K562 (cell line): ENCODE measurements around the gene KIF26B. TPM values are rescaled to one million over a fixed set of nuclear protein-coding genes. Genes with fewer than 3 reads are reported as not detected.

ENCODE experiments used
- CHD7 ChIP-seq: fragments of 200-600 bp; sonication (generic); IDR thresholded peaks from one replicate; pipeline ENCODE4 v1.6.1; 2012; ENCODE audit warnings: mild to moderate bottlenecking, low read depth, low read length, inconsistent platforms
- FOS ChIP-seq: IDR thresholded peaks from 3 replicates; pipeline ENCODE4 v1.6.1; 2011; ENCODE audit not compliant: insufficient read length; ENCODE audit errors: extremely low read depth
- POLR2B ChIP-seq: fragments of 450-650 bp; IDR thresholded peaks from 2 replicates; pipeline ENCODE4 v1.6.1; 2018; ENCODE audit warnings: low read depth; ENCODE audit not compliant: partially characterized antibody
- RNF2 ChIP-seq: sonication (generic); IDR thresholded peaks from 2 replicates; pipeline ENCODE4 v1.6.1; 2016
- polyA plus RNA-seq, 8 experiments: library from polyadenylated mRNA; depleted of rRNA in 4 of 8; stranded (reverse) in 5 of 8; unstranded in 3 of 8; fragments of >200 nt; fragmentation: Nextera tagmentation in 2 of 8; fragmentation: Illumina TruSeq in 1 of 8; extraction: Ambion mirVana in 2 of 8; extraction: Trizol in 1 of 8; gene quantifications; 2 replicates each; pipeline versions ENCODE4 v1.2.1 to v1.2.3, GENCODE V29; 2011 to 2014; ENCODE audit warnings: inconsistent platforms in 1 of 8, missing spikeins in 1 of 8
- total RNA-seq, 7 experiments: library from RNA; depleted of rRNA in 6 of 7; stranded (reverse); fragments of >200 nt in 6 of 7; fragmentation: Illumina TruSeq in 2 of 7; extraction: Trizol in 2 of 7; gene quantifications; 2 replicates each; pipeline versions ENCODE4 v1.2.1 to v1.2.3, GENCODE V29; 2011 to 2021; ENCODE audit warnings: low replicate concordance in 1 of 7

Gene KIF26B
- total and polyA plus RNA-seq, 9 of the 15 experiments (the other 6 are each of a cell fraction or from before 2014, with no cell fraction given) = 0.02 to 0.08 (median 0.03) TPM; not detected in 6

GRCh38 chr1:245245021-245245667, 90.4 kb downstream of the KIF26B start (continued):
- TF ChIP-seq POLR2B = no peak
- TF ChIP-seq RNF2 = no peak
- TF ChIP-seq CHD7 = no peak
- no peak for TF ChIP-seq FOS
- TF ChIP-seq, all 486 proteins: peak for 0
